ENCODE results near the gene FAM114A1. TPM values are rescaled to one million over a fixed set of nuclear protein-coding genes. Genes with fewer than 3 reads are reported as not detected.

FAM114A1 gene
- total RNA-seq, 1 donor from 2014 or later, result 19.5 TPM

DNA sequence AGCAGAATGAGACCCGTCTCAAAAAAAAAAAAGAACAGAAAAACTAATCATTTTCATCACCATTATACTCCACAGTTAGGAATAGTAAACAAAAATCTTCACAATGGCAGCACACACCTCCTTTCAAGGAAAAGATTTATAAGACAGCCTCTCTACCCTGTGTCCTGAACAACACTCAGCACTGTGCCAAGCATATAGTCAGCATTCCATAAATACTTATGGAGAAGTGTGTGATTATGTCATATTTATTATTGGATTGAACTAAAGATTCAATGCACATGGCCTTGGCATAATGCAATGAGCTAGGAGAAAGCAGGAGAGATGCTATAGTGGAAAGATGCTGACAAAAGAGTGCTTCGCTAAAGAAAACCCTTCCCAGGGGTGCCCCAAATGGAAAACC, 52.6 kb downstream of the FAM114A1 start:
- Histone ChIP-seq H3K4me3 (no peak overlapping the region), H3K36me3 (peaks cover 83% of the 10 kb centered on the region), H3K27me3 (ENCODE audit: low read depth) (no peaks in the 10 kb centered on the region), H3K4me1 (peaks cover 11% of the 10 kb centered on the region), H3K27ac (replicated peaks) (no peak overlapping the region), H3K9me3 (replicated peaks) (no peaks in the 10 kb centered on the region)
- DNase-seq, result no peak
- TF ChIP-seq, protein P1, sequence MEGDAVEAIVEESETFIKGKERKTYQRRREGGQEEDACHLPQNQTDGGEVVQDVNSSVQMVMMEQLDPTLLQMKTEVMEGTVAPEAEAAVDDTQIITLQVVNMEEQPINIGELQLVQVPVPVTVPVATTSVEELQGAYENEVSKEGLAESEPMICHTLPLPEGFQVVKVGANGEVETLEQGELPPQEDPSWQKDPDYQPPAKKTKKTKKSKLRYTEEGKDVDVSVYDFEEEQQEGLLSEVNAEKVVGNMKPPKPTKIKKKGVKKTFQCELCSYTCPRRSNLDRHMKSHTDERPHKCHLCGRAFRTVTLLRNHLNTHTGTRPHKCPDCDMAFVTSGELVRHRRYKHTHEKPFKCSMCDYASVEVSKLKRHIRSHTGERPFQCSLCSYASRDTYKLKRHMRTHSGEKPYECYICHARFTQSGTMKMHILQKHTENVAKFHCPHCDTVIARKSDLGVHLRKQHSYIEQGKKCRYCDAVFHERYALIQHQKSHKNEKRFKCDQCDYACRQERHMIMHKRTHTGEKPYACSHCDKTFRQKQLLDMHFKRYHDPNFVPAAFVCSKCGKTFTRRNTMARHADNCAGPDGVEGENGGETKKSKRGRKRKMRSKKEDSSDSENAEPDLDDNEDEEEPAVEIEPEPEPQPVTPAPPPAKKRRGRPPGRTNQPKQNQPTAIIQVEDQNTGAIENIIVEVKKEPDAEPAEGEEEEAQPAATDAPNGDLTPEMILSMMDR (IDR thresholded peaks at IDR 0.05; ENCODE audit: borderline replicate concordance), result no peak
- intact Hi-C loops (cut with micrococcal nuclease), result no loop called here

DNA sequence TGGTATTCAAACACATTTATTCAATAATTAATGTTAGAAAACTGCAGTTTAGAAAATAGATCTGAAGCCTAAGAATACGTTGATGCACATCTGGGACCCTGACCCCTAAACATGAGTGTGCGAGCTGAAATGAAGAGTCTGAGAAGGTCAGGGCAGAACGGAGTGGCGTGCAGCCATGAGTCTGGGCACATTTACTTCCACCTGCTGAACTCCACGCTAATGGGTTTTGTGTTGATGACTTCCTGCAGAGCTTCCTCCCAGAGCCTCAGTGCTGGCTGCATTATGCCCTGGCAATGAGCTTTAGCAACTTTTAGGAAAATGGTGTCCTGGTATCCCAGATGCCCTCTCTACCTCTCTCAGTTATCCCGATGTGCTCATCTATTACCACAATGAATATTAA, 53.1 kb downstream of the FAM114A1 start:
- DNase-seq, result no peak
- H3K4me1 ChIP-seq, result peaks cover 11% of the 10 kb centered on the region
- no peaks in the 10 kb centered on the region for H3K27me3 ChIP-seq (ENCODE audit: low read depth)
- TF ChIP-seq, protein P1 (IDR thresholded peaks at IDR 0.05; ENCODE audit: borderline replicate concordance), result no peak
- no peak overlapping the region for H3K4me3 ChIP-seq
- no peaks in the 10 kb centered on the region for H3K9me3 ChIP-seq (replicated peaks)
- intact Hi-C loops (cut with micrococcal nuclease), result no loop called here
- peaks cover 80% of the 10 kb centered on the region for H3K36me3 ChIP-seq
- H3K27ac ChIP-seq (replicated peaks), result no peak overlapping the region

DNA sequence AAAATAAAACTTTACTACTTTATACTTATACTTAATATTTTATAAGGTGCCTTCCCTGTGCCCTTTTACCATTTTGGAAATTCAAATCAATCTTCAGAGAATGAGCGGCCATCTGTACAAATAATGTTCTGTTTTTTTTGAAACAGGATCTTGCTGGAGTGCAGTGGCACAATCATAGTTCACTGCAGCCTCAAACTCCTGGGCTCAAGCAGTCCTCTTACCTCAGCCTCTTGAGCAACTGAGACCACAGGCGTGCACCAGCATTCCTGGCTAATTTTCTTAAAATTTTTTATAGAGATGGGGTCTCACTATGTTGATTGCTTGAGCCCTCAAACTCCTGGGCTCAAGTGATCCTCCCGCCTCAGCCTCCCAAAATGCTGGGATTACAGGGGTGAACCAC, 53.5 kb downstream of the FAM114A1 start:
- peaks cover 11% of the 10 kb centered on the region for H3K4me1 ChIP-seq
- TF ChIP-seq, protein P1 (IDR thresholded peaks at IDR 0.05; ENCODE audit: borderline replicate concordance), result no peak
- no peaks in the 10 kb centered on the region for H3K27me3 ChIP-seq (ENCODE audit: low read depth)
- intact Hi-C loops (cut with micrococcal nuclease), result no loop called here
- no peaks in the 10 kb centered on the region for H3K9me3 ChIP-seq (replicated peaks)
- peaks cover 78% of the 10 kb centered on the region for H3K36me3 ChIP-seq
- no peak overlapping the region for H3K27ac ChIP-seq (replicated peaks)
- no peak overlapping the region for H3K4me3 ChIP-seq
- no peak for DNase-seq

DNA sequence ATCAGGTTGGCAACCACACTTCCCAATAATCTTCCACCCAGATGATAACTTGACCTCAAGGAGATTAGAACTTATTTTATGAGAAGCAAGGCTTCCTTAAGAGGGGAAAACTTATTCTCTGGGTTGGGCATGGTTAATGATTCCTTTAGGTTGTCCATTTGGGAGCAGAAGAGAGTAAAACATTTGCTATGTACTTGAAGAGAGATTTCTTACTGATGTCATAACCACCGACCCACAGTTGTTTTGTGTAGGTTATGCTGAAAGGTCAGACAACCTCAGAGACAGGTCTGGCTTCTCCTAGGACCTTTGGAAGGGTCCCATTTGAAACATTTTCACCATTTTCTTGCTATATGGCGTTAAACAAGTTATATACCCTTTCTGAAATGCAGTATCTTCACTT, 56.1 kb downstream of the FAM114A1 start:
- H3K4me1 ChIP-seq, result peaks cover 11% of the 10 kb centered on the region
- intact Hi-C loops (cut with micrococcal nuclease), result no loop called here
- no peak for DNase-seq
- TF ChIP-seq, protein P1 (IDR thresholded peaks at IDR 0.05; ENCODE audit: borderline replicate concordance), result no peak
- no peaks in the 10 kb centered on the region for H3K27me3 ChIP-seq (ENCODE audit: low read depth)
- no peak overlapping the region for H3K27ac ChIP-seq (replicated peaks)
- peaks cover 71% of the 10 kb centered on the region for H3K36me3 ChIP-seq
- H3K9me3 ChIP-seq (replicated peaks), result no peaks in the 10 kb centered on the region
- H3K4me3 ChIP-seq, result no peak overlapping the region

DNA sequence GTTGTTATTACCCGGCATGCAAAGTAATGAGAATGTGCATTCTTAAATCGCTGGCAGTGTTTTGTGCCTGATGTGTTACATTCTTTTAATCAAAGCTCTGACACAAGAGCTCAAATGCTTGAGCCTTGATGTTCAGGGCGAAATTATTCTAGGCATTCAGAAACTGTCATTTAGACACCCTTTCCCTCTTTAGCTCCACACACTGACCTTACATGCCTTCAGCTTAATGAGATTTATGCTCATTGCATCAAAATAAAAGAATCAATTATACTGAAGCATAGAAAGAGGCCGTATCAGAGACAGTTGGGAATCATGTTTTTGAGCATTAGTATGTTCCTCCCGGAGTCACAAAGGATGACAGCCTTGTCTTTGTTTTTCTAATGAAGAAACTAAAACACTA, 56.7 kb downstream of the FAM114A1 start:
- no peaks in the 10 kb centered on the region for H3K9me3 ChIP-seq (replicated peaks)
- no peak overlapping the region for H3K27ac ChIP-seq (replicated peaks)
- TF ChIP-seq, protein P1 (IDR thresholded peaks at IDR 0.05; ENCODE audit: borderline replicate concordance), result no peak
- H3K4me3 ChIP-seq, result no peak overlapping the region
- no peaks in the 10 kb centered on the region for H3K27me3 ChIP-seq (ENCODE audit: low read depth)
- no peak for DNase-seq
- H3K4me1 ChIP-seq, result peaks cover 11% of the 10 kb centered on the region
- intact Hi-C loops (cut with micrococcal nuclease), result no loop called here
- H3K36me3 ChIP-seq, result peaks cover 71% of the 10 kb centered on the region

Data from left ventricle myocardium inferior (tissue), 1 donor.